ENCODE measurements around the gene ARPP21.

The ARPP21 gene

GRCh38 chr3:35641920-35642527 is 2.7 kb downstream of the ARPP21 start:
- DNase-seq, result no peak

- DNase-seq, result no peak
Measured at GRCh38 chr3:35643495-35643894, 4.2 kb downstream of the ARPP21 start.

- DNase-seq, result no peak
Measured at GRCh38 chr3:35644451-35644850, 5.1 kb downstream of the ARPP21 start.

- DNase-seq, result no peak
Measured at GRCh38 chr3:35645189-35645588, 5.9 kb downstream of the ARPP21 start.

DNA sequence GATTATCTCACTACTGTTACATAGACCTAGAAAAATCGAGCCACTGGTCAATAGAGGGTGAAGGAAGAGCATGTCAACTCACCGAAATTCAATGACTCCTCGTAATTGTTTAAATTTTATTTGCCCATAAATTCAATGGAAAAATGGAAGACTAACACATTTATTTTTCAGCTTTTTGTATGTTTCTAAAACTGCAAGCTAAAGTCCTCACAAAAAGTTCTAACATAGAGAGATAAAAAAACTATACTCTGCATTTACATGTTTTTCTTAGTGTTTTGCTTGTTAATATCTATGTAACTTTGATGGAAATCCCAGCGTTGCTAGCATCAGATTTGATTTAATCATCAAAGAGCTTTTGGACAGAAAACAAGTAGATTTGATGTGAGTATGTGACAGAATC is 6.8 kb downstream of the ARPP21 start:
- DNase-seq, result no peak

- DNase-seq, result no peak
Measured at GRCh38 chr3:35647461-35647860, 8.1 kb downstream of the ARPP21 start.

- DNase-seq, result no peak
Measured at GRCh38 chr3:35648347-35648746, 9.0 kb downstream of the ARPP21 start.

GRCh38 chr3:35649405-35649804 is 10.1 kb downstream of the ARPP21 start:
- no peak for DNase-seq

DNA sequence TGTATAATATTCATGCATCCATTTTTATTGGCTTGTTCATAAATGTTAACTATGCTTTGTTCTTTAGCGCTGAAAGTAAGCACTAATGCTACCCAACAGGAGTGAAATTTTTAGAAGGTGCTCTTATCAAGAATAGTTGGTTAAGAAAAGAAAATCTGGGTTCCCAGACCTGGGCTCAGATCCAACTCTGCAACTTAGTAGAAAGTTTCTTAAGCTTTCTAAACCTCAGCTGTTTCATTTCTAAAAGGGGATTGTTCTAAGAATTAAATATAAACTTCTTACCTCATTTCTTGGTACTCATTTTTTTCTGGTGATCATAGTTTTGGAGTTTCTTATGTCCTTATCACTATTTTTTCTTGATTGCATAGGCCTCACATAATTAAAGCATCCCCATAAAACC is 12.1 kb downstream of the ARPP21 start:
- no peak for DNase-seq

GRCh38 chr3:35651851-35652250 is 12.5 kb downstream of the ARPP21 start:
- DNase-seq, result no peak

DNA sequence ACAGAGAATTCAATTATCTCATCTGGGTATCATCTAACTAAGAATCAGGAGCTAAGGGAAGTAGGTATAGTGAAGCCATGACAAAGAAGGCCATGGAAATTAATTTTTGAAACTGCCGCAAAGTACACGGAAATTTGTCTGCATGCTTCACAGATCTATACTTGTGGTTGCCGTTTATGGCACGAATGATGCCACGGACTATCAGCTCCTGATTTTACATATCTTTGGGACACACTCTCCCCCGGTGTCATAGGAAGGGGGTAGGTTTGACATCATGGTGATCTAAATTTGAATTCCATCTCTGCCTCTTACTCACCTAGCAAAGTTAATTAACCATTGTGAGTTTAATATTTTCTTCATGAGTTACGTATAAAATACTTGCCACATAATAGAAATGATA is 14.0 kb downstream of the ARPP21 start:
- DNase-seq, result no peak

DNA sequence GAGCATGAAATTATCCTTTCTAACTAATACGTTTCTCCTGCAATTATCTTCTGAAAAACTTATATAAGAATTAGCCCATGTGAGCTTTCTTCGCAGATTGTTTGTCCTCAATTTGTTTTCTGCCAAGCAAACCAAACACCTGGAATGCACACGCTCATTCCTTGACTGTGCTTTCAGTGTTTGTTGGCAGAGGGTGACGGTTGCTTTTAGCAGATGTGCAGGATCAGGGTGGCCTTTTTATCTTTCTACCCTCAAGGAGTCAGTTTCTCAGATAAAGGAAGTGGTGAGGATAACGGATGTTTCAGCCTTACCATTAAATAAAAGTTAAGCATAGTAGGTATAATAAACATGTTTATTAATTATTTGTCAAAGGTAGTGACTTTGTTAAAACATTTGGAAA is 15.2 kb downstream of the ARPP21 start:
- no peak for DNase-seq

- no peak for DNase-seq
Measured at GRCh38 chr3:35658686-35659085, 19.4 kb downstream of the ARPP21 start.

GRCh38 chr3:35659768-35660167 is 20.4 kb downstream of the ARPP21 start:
- DNase-seq, result no peak

GRCh38 chr3:35663471-35663870 is 24.1 kb downstream of the ARPP21 start:
- DNase-seq, result no peak

- peak; percentile 89 for DNase-seq
Measured at GRCh38 chr3:35664460-35664919, 25.2 kb downstream of the ARPP21 start.

DNA sequence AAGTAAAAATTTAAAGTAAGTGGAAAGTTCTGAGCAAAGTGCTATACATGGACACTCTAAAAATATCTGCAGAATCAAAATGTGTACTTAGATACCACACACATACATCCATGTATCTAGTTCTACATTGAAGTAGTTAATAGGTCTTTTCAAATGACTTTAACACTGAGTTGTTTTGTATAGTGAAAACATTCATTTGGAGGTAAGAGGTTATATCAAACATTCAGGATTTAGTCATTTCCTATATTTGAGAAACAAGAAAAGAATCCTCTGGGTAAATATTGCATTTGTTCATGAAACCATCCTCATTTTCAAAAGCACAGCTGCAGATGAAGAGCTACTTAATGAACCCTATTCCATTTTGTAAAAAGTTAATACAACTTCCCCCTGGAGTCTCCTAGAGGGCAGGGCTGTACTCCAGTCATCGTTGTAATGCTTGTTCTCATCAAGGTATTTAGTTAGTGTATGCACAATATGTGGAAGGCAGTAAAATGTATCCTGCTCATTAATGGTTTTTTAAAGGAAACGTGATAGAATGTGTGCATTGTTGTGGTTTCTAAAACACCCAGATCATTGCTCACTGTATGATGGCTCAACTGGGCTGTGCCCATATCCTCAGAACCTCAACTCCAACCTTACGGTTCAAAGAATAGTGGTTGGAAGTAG is 26.2 kb downstream of the ARPP21 start:
- DNase-seq, result no peak

GRCh38 chr3:35666888-35667287 is 27.6 kb downstream of the ARPP21 start:
- no peak for DNase-seq

- no peak for DNase-seq
Measured at GRCh38 chr3:35670408-35670965, 31.2 kb downstream of the ARPP21 start.

GRCh38 chr3:35671483-35671882 is 32.2 kb downstream of the ARPP21 start:
- DNase-seq, result no peak

DNA sequence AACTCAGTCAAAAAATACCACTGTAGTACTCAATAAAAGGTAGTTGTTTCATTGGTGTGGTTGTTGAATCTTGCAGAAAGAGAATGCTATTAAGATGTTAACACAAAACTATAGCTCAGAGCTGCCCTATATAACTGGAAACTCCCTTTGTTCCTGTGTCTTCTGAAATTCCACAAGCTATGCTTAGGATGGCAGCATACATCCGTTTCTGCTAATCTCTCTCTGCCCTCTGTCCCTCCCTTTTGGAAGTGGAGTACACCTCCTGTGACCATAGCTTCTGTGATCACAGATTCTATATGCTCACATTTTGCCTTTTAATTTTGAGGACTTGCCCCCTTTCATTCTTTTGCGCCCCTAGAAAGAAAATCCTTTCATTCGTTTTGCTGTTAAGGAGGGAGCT is 33.7 kb downstream of the ARPP21 start:
- no peak for DNase-seq

DNA sequence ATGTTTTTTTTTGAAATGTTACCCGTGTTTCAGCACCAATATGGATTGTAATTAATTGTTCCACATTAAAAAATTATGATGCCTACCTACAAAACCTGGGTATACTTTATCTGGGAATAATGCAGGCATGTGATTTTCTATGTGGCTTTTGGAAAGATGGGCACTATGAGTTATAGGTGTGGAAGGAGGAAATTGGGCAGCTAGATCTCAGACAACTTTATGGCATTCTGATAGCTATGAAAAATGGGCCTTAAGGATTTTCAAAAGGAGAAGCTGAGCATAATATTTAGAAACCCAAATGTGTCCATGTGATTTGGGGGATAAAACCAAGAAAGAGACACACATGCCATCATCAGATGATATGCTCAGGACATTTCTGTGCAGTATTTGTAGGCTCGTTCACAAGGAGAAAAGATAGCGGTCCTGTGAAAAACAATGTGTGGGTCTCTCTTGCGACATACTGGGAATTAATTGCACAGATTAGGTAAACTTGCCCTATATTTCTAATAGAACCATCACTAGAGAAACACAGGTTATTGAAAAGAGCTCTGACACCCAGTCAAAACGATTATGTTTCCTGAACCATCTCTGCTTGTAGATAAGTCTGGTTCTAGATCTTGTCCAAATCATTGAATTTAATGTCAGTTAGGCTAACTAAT is 35.3 kb downstream of the ARPP21 start:
- no peak for DNase-seq

GRCh38 chr3:35675206-35675605 is 35.9 kb downstream of the ARPP21 start:
- no peak for DNase-seq

GRCh38 chr3:35675621-35676020 is 36.3 kb downstream of the ARPP21 start:
- DNase-seq, result no peak

All from left hindlimb (tissue), 1 donor.